ENCODE data around the gene SYNGR3.
"Not testable (repeated sequence)": the region's sequence is repeated elsewhere in the genome, so short reads cannot be mapped to it uniquely, and the experiment has no call there.

SYNGR3 gene

GRCh38 chr16:2033057-2033908, 43.5 kb downstream of the SYNGR3 start:
- Histone ChIP-seq H3K27ac (no peak overlapping the region), H3K4me3 (ENCODE audit: low read depth in 1 of 2, low read length in 1 of 2) (no peak overlapping the region), H3K36me3 (no peaks in the 10 kb centered on the region), H3K9me3 (no peaks in the 10 kb centered on the region), H3K4me1 (ENCODE audit: control insufficient read depth in 1 of 2, insufficient read depth in 1 of 2, low read depth in 1 of 2, low read length in 1 of 2) (peaks cover 0 to 10% of the 10 kb centered on the region in 2 experiments), H3K27me3 (peaks cover 49% of the 10 kb centered on the region)
- no peak for TF ChIP-seq CTCF (IDR thresholded peaks at IDR 0.05)

DNA sequence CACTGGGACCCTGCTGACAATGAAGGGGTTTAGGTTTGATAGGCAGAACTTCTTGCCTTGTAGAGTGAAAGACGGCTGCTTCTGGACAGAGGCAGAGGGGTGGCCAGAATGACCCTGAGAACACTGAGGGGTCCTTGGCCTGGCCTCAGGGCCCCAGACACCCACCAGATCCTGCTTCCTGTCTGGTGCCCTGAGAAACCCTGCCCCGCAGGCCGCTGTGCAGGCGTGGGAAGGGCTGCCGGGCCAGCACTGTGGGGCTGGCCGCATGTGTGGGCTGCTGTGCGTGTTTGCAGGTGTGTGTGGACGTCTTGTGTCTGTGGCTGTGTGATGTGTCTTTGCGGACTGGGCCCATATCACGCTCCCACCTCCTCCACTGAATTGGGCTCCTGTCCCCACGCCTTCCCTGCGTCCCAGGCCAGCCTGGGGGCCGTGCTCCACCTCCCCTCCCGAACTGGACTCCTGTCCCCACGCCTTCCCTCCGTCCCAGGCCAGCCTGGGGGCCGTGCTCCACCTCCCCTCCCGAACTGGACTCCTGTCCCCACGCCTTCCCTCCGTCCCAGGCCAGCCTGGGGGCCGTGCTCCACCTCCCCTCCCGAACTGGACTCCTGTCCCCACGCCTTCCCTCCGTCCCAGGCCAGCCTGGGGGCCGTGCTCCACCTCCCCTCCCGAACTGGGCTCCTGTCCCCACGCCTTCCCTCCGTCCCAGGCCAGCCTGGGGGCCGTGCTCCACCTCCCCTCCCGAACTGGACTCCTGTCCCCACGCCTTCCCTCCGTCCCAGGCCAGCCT, 44.3 kb downstream of the SYNGR3 start:
- not testable (repeated sequence) for H3K4me3 ChIP-seq (ENCODE audit: low read depth in 1 of 2, low read length in 1 of 2); H3K4me1 ChIP-seq (ENCODE audit: control insufficient read depth in 1 of 2, insufficient read depth in 1 of 2, low read depth in 1 of 2, low read length in 1 of 2); H3K27ac ChIP-seq; H3K9me3 ChIP-seq; H3K36me3 ChIP-seq
- H3K27me3 ChIP-seq, result peaks cover 41% of the 10 kb centered on the region

GRCh38 chr16:2034696-2035430, 45.1 kb downstream of the SYNGR3 start:
- H3K4me3 ChIP-seq (ENCODE audit: low read depth in 1 of 2, low read length in 1 of 2), result no peak overlapping the region
- TF ChIP-seq CTCF (IDR thresholded peaks at IDR 0.05), result no peak
- H3K36me3 ChIP-seq, result no peaks in the 10 kb centered on the region
- peaks cover 0 to 10% of the 10 kb centered on the region in 2 experiments for H3K4me1 ChIP-seq (ENCODE audit: control insufficient read depth in 1 of 2, insufficient read depth in 1 of 2, low read depth in 1 of 2, low read length in 1 of 2)
- no peak overlapping the region for H3K27ac ChIP-seq
- H3K27me3 ChIP-seq, result peaks cover 33% of the 10 kb centered on the region
- no peaks in the 10 kb centered on the region for H3K9me3 ChIP-seq

DNA sequence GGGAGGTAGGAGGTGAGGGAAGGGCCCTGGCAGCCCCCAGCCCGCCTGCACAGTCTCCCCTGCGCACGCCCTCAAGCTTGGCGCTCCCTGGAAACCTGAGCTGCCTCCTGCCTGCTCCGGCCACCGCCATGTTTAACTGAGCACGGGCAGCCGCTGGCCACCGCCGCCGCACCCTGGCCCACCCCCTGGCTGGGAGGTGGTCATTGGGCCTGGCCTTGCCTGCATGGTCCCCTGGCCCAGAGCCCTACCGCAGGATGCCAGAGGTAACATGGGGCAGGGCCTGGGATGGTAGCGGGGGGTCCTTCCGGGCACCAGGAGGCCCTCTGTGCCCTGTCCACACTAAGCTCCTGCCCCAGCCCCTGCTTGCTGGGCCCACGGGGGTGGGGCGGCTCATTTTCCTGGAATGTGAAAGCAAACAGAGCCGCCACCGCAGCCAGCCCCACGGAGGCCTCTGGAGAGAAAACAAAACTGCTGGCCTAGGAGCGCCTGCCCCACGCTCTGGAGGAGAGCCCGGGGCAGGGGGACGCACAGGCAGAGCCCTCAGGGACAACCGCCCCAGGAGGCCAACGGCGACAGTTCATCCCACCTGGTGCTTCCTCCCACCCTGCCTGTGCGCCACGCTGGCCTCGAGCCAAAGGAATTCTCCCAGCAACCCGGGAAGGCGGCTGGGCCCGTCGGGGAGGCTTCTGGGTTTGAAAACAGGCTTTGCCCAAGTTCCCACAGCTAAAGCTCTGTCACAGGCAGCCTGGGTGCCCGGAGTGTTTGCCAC, 45.8 kb downstream of the SYNGR3 start:
- no peaks in the 10 kb centered on the region for H3K9me3 ChIP-seq
- TF ChIP-seq CTCF (IDR thresholded peaks at IDR 0.05), result no peak
- no peaks in the 10 kb centered on the region for H3K36me3 ChIP-seq
- peaks cover 28% of the 10 kb centered on the region for H3K27me3 ChIP-seq
- H3K27ac ChIP-seq, result no peak overlapping the region
- peaks cover 0 to 10% of the 10 kb centered on the region in 2 experiments for H3K4me1 ChIP-seq (ENCODE audit: control insufficient read depth in 1 of 2, insufficient read depth in 1 of 2, low read depth in 1 of 2, low read length in 1 of 2)
- no peak overlapping the region for H3K4me3 ChIP-seq (ENCODE audit: low read depth in 1 of 2, low read length in 1 of 2)

DNA sequence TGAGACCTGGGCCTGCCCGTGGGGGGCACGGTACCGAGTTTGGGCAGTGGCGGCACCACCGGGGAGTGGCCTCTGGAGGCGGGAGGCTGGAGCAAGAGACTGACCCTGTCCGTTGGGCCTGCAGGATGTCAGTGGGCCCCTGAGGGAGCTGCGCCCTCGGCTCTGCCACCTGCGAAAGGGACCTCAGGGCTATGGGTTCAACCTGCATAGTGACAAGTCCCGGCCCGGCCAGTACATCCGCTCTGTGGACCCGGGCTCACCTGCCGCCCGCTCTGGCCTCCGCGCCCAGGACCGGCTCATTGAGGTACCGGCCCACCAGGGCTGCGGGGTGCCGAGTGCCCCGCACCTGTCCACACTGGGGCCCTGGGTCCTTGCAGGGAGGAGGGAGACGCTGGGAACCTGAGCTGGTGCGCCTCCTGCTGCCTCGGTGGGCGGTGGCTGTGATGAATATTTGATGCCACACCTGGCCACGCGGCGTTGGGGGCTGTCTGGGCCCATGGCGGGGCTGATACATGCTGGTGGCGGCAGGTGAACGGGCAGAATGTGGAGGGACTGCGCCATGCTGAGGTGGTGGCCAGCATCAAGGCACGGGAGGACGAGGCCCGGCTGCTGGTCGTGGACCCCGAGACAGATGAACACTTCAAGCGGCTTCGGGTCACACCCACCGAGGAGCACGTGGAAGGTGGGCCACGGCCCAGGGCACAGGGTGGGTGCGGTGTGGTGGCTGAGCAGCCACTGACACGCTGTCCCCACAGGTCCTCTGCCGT, 46.6 kb downstream of the SYNGR3 start:
- no peaks in the 10 kb centered on the region for H3K9me3 ChIP-seq
- H3K4me1 ChIP-seq (ENCODE audit: control insufficient read depth in 1 of 2, insufficient read depth in 1 of 2, low read depth in 1 of 2, low read length in 1 of 2), result peaks cover 0 to 10% of the 10 kb centered on the region in 2 experiments
- H3K27me3 ChIP-seq, result peaks cover 28% of the 10 kb centered on the region
- TF ChIP-seq CTCF (IDR thresholded peaks at IDR 0.05), result no peak
- H3K4me3 ChIP-seq (ENCODE audit: low read depth in 1 of 2, low read length in 1 of 2), result no peak overlapping the region
- no peaks in the 10 kb centered on the region for H3K36me3 ChIP-seq
- no peak overlapping the region for H3K27ac ChIP-seq
